Pulmonary artery endothelial cell (primary cell): Measurements from ENCODE around the gene PHF21A. TPM values are rescaled to one million over a fixed set of nuclear protein-coding genes. Genes with fewer than 3 reads are reported as not detected.
"Not testable (repeated sequence)": the region's sequence is repeated elsewhere in the genome, so short reads cannot be mapped to it uniquely, and the experiment has no call there.

ENCODE experiments used
- DNase-seq: peaks from one replicate; pipeline ENCODE4 v3.0.0-alpha.2; 2011; ENCODE audit warnings: low read depth, low spot score
- total RNA-seq: library from RNA; depleted of rRNA; stranded (reverse); fragments of >200 nt; gene quantifications from 2 replicates; pipeline ENCODE4 v1.2.3, GENCODE V29; 2014

Gene PHF21A
- total RNA-seq, 1 donor from 2014 or later, result 5.4 TPM

- peak; percentile 26 for DNase-seq
These were observed 631 bp downstream of the PHF21A start for GRCh38 chr11:46120346-46121300.

DNA sequence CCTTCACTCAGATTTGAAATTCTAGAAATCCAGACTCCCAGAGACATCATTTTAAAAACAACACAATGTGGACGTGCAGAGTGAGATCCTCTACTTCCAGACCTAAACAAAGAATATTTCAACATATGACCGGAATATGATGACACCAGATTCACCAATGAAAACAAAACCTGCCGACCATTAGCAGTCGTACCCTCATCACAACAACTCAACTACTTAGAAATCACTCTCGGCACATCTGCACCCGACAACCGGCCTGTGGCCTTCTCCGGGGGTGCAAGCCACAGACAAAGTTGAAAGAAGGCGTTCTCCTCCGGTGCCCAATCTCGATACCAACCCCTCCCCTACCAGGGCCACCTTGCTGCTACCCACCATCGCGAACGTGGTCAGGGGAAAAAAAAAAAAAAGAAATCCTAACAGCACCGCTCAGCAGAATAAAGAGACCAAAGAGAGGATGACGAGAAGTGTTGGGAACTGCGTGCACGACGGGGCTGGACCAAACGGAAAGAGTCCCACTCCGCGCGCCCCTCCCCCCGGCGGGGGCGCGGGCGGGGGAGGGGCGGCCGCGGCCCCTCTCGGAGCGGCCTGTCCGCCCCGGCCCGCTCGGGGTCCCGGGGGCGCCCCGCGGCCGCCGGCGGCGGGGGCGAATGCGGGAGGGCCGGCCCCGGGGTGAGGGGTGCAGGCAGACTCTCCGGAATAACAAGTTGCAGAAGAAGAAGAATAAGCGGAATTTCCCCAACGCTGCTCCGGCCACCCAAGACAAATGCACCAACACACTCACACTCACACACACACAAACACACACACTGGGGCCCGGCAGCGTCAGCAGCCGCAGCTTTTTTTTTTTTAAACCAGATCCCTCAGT, 1.7 kb downstream of the PHF21A start:
- no peak for DNase-seq

DNA sequence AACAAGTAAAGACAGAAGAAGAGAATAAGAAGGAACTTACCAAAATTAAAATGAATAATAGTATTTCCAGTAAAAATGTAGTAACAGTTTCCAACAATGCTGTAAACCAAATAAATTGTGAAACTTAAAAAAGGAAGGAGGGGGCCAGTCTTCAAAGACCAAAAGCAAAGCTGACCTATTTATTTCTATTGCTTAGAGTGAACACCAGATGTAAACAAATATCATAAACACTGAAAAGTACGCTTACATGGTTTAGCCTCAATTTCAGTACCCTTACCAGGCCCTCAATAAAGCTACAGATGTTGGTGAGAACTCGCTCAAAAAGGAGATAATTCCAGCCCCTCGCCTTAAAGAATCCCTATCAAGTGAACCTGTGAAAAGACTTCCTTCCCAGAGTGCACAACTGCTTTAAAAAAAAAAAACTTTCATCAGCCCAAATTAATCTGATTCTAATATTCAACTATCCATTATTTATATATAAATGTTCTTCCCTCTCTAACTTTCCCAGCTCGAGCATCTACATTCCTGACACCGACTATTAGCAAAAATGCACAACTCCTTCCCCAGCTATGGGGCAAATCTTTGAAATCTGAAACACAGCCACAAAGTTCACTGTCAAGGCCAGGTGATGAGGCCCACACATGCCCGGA, 2.4 kb downstream of the PHF21A start:
- DNase-seq, result no peak

DNA sequence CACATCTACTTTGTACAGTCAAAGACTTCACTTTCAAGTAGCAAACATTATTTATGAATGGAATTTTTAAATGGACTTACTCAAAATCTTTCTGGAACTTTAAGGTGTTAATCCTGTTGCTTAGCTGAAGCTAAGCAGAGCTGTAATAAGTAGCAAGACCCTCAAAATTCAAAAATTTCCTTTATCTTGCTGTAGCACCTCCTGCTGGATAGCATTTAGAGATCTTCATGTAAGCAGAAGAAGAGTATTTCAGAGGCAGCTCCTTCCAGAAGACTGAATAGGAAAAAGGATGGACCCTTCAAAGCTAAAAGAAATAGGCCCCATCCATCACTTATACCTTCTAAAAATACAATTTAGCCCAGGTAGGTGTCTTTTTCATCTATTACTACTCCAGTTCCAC, 3.4 kb downstream of the PHF21A start:
- DNase-seq, result no peak

- DNase-seq, result not testable (repeated sequence)
These were observed 4.6 kb downstream of the PHF21A start for GRCh38 chr11:46116712-46117037.

DNA sequence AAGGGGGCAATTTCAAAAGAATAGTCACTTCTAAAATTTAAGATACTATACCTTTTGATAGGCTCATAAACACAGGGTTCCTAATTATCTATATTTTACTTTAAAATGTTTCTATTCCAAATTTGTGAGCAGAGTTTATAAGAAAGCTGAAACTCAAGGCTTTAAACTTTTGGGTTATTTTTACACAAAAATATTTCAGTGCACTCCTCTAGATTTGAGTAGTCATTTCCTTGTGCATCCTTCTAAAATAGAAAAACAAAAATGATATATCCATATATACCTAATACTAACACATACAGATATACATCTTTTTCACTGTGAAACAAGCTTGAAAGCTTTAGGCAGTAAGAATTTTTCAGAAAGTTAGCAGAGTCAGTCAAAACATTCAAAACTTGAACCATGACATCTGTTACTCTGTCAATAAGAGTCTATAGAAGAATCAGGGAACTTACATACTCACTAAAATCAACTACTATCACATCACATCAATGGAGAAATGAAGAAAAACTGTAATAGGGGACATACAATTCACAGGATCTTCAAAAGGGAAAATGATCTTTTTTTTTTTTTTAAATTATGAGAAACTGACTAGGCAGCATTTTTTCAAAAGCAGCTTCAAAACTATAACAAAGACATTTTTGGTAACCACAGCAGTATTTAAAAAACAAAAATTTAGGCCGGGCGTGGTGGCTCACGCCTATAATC, 5.1 kb downstream of the PHF21A start:
- DNase-seq, result no peak

GRCh38 chr11:46114961-46115360, 6.3 kb downstream of the PHF21A start:
- DNase-seq, result no peak

DNA sequence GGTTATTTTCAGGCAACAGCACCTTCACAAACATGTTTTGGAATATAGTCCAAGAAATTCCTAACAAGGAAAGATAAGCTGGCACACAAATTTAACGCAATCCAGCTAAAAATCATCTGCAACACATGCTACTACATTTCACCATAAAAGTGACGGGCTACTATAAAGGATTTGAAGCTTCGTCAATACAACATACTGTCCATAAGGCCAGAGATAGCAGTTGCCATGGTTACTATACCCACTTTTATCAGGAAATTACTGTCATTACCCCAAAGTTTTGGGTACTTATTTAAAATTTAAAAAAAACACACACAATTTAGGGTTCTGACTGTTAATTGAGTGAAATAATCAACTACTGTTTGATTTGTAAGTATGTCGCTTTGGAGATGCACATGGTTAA, 6.9 kb downstream of the PHF21A start:
- DNase-seq, result no peak

DNA sequence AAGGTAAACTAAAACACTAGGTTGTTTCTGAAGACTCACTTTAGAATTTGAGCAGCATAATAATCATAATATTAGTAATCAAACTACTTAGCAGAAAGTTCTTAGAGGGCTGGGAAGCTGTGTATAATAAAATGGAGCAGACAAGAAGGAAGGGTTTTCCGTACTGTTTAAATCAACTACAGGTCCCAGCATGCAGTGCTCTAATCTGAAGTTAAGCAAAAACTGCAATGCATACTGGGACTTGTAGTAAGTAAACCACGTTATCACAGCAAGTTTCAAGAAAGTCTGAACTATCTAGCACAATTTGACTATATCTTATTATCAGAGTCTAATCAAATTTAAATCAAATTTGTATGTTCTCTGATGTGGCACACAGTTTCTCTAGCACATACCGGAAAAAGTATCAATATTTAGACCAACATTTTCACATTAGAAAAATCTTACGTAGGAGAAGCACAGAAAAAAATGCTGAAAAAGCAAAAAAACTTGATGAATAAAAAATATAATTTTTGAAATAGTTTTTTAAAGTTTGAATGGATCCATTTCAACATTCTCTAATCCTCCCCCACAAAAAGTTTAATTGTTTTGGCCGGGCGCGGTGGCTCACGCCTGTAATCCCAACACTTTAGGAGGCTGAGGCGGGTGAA, 8.2 kb downstream of the PHF21A start:
- DNase-seq, result no peak

- DNase-seq, result no peak
These were observed 12.5 kb downstream of the PHF21A start for GRCh38 chr11:46108751-46109150.

- DNase-seq, result no peak
These were observed 13.5 kb downstream of the PHF21A start for GRCh38 chr11:46107780-46108179.

DNA sequence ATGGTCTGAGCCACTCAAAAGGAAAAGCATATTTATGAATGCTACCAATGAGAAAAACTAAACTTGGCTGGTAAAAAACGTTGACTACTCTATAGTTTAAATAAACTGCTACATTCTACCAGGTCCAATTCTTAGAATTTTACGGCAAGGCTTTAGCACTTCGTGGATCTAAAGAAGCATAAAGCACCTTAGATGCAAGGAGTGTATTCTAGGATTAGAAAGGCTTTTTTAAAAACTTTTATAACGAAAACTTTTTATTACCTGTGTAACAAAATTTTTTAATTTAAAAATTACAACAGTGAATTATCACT, 13.9 kb downstream of the PHF21A start:
- no peak for DNase-seq

DNA sequence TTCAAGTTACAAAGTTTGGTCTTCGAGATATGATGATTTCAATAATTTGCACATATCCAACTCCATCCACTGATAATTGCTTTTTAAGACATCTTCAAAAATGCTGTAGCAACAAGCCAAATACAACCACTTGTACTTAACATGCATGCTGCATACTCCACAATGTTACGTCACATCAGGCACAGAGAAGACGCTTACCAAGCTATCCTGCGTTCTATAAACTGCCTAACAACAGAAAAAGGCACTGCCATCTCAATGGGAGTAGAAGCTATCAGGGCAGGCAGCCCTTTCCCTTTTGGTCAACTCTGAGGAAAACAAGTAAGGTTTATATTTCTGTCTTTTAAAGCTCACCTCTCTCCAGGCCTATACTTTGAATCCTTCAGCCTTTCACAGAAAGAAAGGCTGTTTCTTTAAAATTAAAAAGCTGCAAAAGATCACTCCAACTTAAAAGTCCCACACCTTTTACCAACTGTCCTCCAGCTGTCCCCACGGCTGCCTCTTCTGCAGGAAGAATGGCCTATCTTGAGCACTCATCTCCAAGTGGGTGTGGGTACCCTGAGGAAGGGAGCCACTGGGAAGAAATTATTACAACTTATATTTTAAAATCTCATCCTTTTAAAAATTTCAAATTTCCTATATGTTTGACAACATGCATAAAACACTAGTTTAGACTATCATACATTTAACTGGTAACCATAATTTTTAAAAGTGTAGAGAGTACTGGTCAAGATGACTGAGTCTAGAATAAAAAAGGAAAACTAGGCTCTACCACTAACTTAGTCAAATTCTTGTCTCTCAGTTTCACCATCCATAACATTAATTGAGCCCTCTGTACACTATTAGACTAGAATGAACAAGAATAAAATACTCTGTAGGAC, 14.5 kb downstream of the PHF21A start:
- DNase-seq, result no peak

GRCh38 chr11:46105926-46106325, 15.3 kb downstream of the PHF21A start:
- no peak for DNase-seq

DNA sequence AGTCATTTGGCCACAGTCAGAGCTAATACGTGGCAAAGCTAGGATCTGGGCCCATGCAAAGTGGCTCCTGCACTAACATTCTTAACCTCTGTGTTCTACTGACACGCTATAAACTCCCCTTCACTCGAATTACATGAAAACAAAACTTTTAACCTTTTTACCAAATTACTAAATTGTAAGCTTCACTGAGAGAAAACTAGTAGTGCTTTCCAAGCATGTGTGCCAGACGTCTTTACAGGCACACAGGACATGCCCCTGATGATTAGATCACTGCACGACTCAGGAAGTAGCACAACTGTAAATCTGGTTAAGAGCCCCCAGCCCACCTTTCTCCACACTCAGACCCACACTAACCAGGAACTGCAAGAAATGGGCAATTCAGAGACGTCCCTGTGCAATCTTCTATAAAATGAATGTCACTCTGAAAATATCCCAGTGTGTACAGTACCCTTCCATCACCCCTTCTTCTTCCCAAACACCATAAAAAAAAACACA, 16.1 kb downstream of the PHF21A start:
- DNase-seq, result no peak

- no peak for DNase-seq
These were observed 18.4 kb downstream of the PHF21A start for GRCh38 chr11:46102843-46103242.

GRCh38 chr11:46100670-46101069, 20.6 kb downstream of the PHF21A start:
- DNase-seq, result no peak

- DNase-seq, result no peak
These were observed 21.3 kb downstream of the PHF21A start for GRCh38 chr11:46099963-46100316.

- DNase-seq, result no peak
These were observed 30.9 kb downstream of the PHF21A start for GRCh38 chr11:46090375-46090774.

DNA sequence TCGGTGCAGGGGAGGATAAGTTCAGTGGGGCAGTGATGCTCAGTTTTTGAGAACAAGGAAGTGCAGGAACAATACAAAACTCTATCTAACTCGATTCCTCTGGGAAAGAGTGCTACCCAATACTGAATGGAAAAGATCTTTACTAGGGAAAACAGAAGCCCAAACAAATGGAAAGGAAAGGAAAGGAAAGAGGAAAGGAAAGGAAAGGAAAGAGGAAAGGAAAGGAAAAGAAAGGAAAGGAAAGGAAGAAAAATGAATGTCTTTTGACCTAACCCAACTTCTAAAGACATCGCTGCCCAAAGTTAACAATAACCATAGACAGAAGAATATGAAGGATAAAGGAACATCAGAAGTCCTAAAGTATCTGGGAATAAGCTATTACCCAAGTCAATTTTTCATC, 41.6 kb downstream of the PHF21A start:
- no peak for DNase-seq
